ENCODE results near the gene TTLL4. TPM values are rescaled to one million over a fixed set of nuclear protein-coding genes. Genes with fewer than 3 reads are reported as not detected.

Gene TTLL4
- total RNA-seq, 2 donors from 2014 or later: 28.2 to 42.2 TPM

GRCh38 chr2:218729640-218730039 lies 19.0 kb downstream of the TTLL4 start:
- peaks cover 0 to 29% of the 10 kb centered on the region in 2 donors for H3K36me3 Mint-ChIP-seq

GRCh38 chr2:218732052-218732760 lies 21.6 kb downstream of the TTLL4 start:
- Mint-ChIP-seq H3K27ac (peak overlapping the region in 1 of 2 donors; percentile 38), H3K36me3 (peaks cover 0 to 12% of the 10 kb centered on the region in 2 donors), H3K9me3 (no peaks in the 10 kb centered on the region)
- DNase-seq (ENCODE audit: low spot score in 2 of 2) (no peak), ATAC-seq (no peak)

More at GRCh38 chr2:218729640-218730039, 19.0 kb downstream of the TTLL4 start:
- Mint-ChIP-seq H3K27ac (no peak overlapping the region), H3K9me3 (no peaks in the 10 kb centered on the region)
- ATAC-seq (no peak), DNase-seq (ENCODE audit: low spot score in 2 of 2) (no peak)

- ATAC-seq (no peak), DNase-seq (ENCODE audit: low spot score in 2 of 2) (no peak)
- peak overlapping the region in 1 of 2 donors; percentile 4 for H3K27ac Mint-ChIP-seq
- no peaks in the 10 kb centered on the region for H3K9me3 Mint-ChIP-seq
- peaks cover 0 to 9% of the 10 kb centered on the region in 2 donors for H3K36me3 Mint-ChIP-seq
Observed at GRCh38 chr2:218732761-218733158, 22.1 kb downstream of the TTLL4 start.

GRCh38 chr2:218733171-218734021 lies 22.8 kb downstream of the TTLL4 start:
- H3K27ac Mint-ChIP-seq: peak overlapping the region in 1 of 2 donors; percentile 4
- ATAC-seq: peak; percentile 81 to 84
- peaks cover 6% of the 10 kb centered on the region in 2 donors for H3K36me3 Mint-ChIP-seq
- no peaks in the 10 kb centered on the region for H3K9me3 Mint-ChIP-seq
- DNase-seq (ENCODE audit: low spot score in 2 of 2): no peak

GRCh38 chr2:218734190-218734975 lies 23.7 kb downstream of the TTLL4 start:
- ATAC-seq: no peak
- peaks cover 9 to 10% of the 10 kb centered on the region in 2 donors for H3K36me3 Mint-ChIP-seq
- no peaks in the 10 kb centered on the region for H3K9me3 Mint-ChIP-seq
- DNase-seq (ENCODE audit: low spot score in 2 of 2): no peak
- peak overlapping the region; percentile 6 to 77 for H3K27ac Mint-ChIP-seq

- ATAC-seq: no peak
- Mint-ChIP-seq H3K27ac (no peak overlapping the region), H3K9me3 (no peaks in the 10 kb centered on the region), H3K36me3 (peaks cover 9 to 17% of the 10 kb centered on the region in 2 donors)
- DNase-seq (ENCODE audit: low spot score in 2 of 2): no peak
Observed at GRCh38 chr2:218736531-218736930, 25.9 kb downstream of the TTLL4 start.

- H3K27ac Mint-ChIP-seq: no peak overlapping the region
- ATAC-seq (peak; percentile 39 to 66), DNase-seq (ENCODE audit: low spot score in 2 of 2) (no peak)
- H3K9me3 Mint-ChIP-seq: no peaks in the 10 kb centered on the region
- peaks cover 14 to 31% of the 10 kb centered on the region in 2 donors for H3K36me3 Mint-ChIP-seq
Observed at GRCh38 chr2:218743068-218743467, 32.4 kb downstream of the TTLL4 start.

GRCh38 chr2:218744615-218745014 lies 34.0 kb downstream of the TTLL4 start:
- no peak for DNase-seq (ENCODE audit: low spot score in 2 of 2)
- no peaks in the 10 kb centered on the region for H3K9me3 Mint-ChIP-seq
- peak in 1 of 2 donors; percentile 54 for ATAC-seq
- H3K27ac Mint-ChIP-seq: no peak overlapping the region
- peaks cover 8 to 26% of the 10 kb centered on the region in 2 donors for H3K36me3 Mint-ChIP-seq

GRCh38 chr2:218745160-218745558 lies 34.5 kb downstream of the TTLL4 start:
- H3K27ac Mint-ChIP-seq: peak overlapping the region in 1 of 2 donors; percentile 13
- no peak for DNase-seq (ENCODE audit: low spot score in 2 of 2)
- peaks cover 8 to 22% of the 10 kb centered on the region in 2 donors for H3K36me3 Mint-ChIP-seq
- no peak for ATAC-seq
- no peaks in the 10 kb centered on the region for H3K9me3 Mint-ChIP-seq

GRCh38 chr2:218745559-218746469 lies 35.2 kb downstream of the TTLL4 start:
- H3K27ac Mint-ChIP-seq: peak overlapping the region in 1 of 2 donors; percentile 13
- H3K9me3 Mint-ChIP-seq: no peaks in the 10 kb centered on the region
- H3K36me3 Mint-ChIP-seq: peaks cover 8 to 22% of the 10 kb centered on the region in 2 donors
- ATAC-seq (no peak), DNase-seq (ENCODE audit: low spot score in 2 of 2) (no peak)

- no peak for DNase-seq (ENCODE audit: low spot score in 2 of 2)
- no peak for ATAC-seq
- H3K9me3 Mint-ChIP-seq: no peaks in the 10 kb centered on the region
- no peak overlapping the region for H3K27ac Mint-ChIP-seq
- peaks cover 8 to 22% of the 10 kb centered on the region in 2 donors for H3K36me3 Mint-ChIP-seq
Observed at GRCh38 chr2:218746470-218746795, 35.8 kb downstream of the TTLL4 start.

- DNase-seq (ENCODE audit: low spot score in 2 of 2) (no peak), ATAC-seq (no peak)
Observed at GRCh38 chr2:218746960-218747359, 36.3 kb downstream of the TTLL4 start.

GRCh38 chr2:218748741-218749441 lies 38.3 kb downstream of the TTLL4 start:
- Mint-ChIP-seq H3K36me3 (peaks cover 9 to 22% of the 10 kb centered on the region in 2 donors), H3K9me3 (no peaks in the 10 kb centered on the region), H3K27ac (no peak overlapping the region)
- DNase-seq (ENCODE audit: low spot score in 2 of 2) (no peak), ATAC-seq (no peak)

More at GRCh38 chr2:218746960-218747359, 36.3 kb downstream of the TTLL4 start:
- Mint-ChIP-seq H3K27ac (no peak overlapping the region), H3K36me3 (peaks cover 8 to 22% of the 10 kb centered on the region in 2 donors), H3K9me3 (no peaks in the 10 kb centered on the region)

GRCh38 chr2:218754201-218754600 lies 43.6 kb downstream of the TTLL4 start:
- H3K27ac Mint-ChIP-seq: no peak overlapping the region
- DNase-seq (ENCODE audit: low spot score in 2 of 2) (no peak), ATAC-seq (no peak)
- H3K36me3 Mint-ChIP-seq: peaks cover 0 to 15% of the 10 kb centered on the region in 2 donors
- H3K9me3 Mint-ChIP-seq: no peaks in the 10 kb centered on the region

- H3K36me3 Mint-ChIP-seq: peaks cover 0 to 15% of the 10 kb centered on the region in 2 donors
- ATAC-seq (no peak), DNase-seq (ENCODE audit: low spot score in 2 of 2) (no peak)
- H3K27ac Mint-ChIP-seq: peak overlapping the region in 1 of 2 donors; percentile 79
- H3K9me3 Mint-ChIP-seq: no peaks in the 10 kb centered on the region
Observed at GRCh38 chr2:218754781-218755180, 44.1 kb downstream of the TTLL4 start.

Data from activated naive CD4-positive, alpha-beta T cell treated with anti-CD3 and anti-CD28 coated beads, Interleukin-2, amount 50 U/mL, for 72 hours (primary cell).